Upper lobe of right lung (tissue), 1 donor: ENCODE data around the gene PLEKHM3. TPM values are rescaled to one million over a fixed set of nuclear protein-coding genes. Genes with fewer than 3 reads are reported as not detected.

Experiments
- ATAC-seq: fragments of 200-7000 bp; cut with Tn5 transposase; one replicate; pipeline ENCODE4 v1.9.1; 2020; ENCODE audit warnings: mild to moderate bottlenecking, moderate library complexity
- DNase-seq: peaks from one replicate; pipeline ENCODE4 v3.0.0-alpha.2; 2020
- H3K27ac ChIP-seq: fragments of 200-600 bp; one replicate; pipeline ENCODE4 v1.8.0; 2022
- H3K27me3 ChIP-seq: fragments of 200-600 bp; one replicate; pipeline ENCODE4 v1.8.0; 2022; ENCODE audit warnings: mild to moderate bottlenecking
- H3K36me3 ChIP-seq: fragments of 200-600 bp; one replicate; pipeline ENCODE4 v1.8.0; 2022
- H3K4me1 ChIP-seq: fragments of 200-600 bp; one replicate; pipeline ENCODE4 v1.8.0; 2022
- H3K4me3 ChIP-seq: fragments of 200-600 bp; one replicate; pipeline ENCODE4 v1.8.0; 2022; ENCODE audit warnings: mild to moderate bottlenecking
- H3K9me3 ChIP-seq: fragments of 200-600 bp; one replicate; pipeline ENCODE4 v1.8.0; 2022
- intact Hi-C: fragments of 100-400 bp; cut with DNase I; formaldehyde crosslinking; loops from one replicate; pipeline ENCODE4 v1.11.0; 2022
- total RNA-seq: library from RNA; stranded (reverse); fragmentation: NEBNext Ultra II Directional; extraction: Animal tissue kit (Norgen Biotek cat#: 25700); gene quantifications from one replicate; pipeline ENCODE4 v1.2.1, GENCODE V29; 2021
- TF ChIP-seq, protein P1 (sequence below): fragments of 200-600 bp; IDR thresholded peaks from one replicate; pipeline ENCODE4 v1.8.0; 2022; ENCODE audit warnings: antibody characterized with exemption
- donor health status: DM: no; HTN: yes; CAD: no; lungs with severe emphysema.

PLEKHM3 gene
- total RNA-seq, 1 donor from 2014 or later = 24.5 TPM

DNA sequence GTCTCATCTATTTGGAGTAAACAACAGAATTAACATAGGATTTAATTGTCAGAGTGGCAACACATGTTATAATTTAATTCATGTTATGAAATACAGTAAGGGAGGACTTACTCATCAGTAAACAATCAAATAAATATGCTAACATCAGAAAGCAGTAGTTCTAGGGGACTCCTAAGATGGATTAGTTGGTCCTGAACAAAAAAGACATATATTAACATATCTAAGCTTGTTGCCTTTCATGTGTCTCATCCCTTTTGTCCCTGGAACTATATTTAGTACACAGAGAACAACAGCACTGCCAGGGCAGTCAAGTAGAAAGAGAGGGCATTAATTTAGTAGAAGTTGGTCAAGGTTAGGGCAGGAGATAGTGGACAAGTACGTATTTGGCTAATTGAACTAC is 137.8 kb downstream of the PLEKHM3 start:
- Histone ChIP-seq H3K36me3 (no peaks in the 10 kb centered on the region), H3K27me3 (no peaks in the 10 kb centered on the region), H3K4me3 (no peak overlapping the region), H3K27ac (no peak overlapping the region), H3K9me3 (no peaks in the 10 kb centered on the region), H3K4me1 (no peaks in the 10 kb centered on the region)
- intact Hi-C loops = no loop called here
- DNase-seq (no peak), ATAC-seq (no peak)
- TF ChIP-seq, protein P1, sequence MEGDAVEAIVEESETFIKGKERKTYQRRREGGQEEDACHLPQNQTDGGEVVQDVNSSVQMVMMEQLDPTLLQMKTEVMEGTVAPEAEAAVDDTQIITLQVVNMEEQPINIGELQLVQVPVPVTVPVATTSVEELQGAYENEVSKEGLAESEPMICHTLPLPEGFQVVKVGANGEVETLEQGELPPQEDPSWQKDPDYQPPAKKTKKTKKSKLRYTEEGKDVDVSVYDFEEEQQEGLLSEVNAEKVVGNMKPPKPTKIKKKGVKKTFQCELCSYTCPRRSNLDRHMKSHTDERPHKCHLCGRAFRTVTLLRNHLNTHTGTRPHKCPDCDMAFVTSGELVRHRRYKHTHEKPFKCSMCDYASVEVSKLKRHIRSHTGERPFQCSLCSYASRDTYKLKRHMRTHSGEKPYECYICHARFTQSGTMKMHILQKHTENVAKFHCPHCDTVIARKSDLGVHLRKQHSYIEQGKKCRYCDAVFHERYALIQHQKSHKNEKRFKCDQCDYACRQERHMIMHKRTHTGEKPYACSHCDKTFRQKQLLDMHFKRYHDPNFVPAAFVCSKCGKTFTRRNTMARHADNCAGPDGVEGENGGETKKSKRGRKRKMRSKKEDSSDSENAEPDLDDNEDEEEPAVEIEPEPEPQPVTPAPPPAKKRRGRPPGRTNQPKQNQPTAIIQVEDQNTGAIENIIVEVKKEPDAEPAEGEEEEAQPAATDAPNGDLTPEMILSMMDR = no peak

DNA sequence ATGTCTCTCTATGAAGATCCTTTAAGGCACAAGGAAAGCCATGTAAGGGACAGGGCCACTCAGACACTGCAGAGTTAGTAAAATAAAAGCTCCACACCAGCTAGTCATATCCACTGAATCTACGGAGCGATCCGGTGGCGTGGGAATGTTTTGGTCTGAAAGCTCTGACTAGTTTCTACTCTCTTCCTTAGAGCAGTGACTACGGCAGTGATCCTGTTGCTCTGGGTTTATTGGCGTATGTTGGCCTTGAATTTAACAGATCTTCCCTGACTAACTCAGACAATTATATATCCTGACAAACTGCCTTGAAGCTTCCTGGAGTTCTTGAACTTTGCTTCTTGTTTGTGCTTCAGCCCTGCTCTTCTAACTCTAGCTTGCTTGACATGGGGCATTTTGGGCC is 140.3 kb downstream of the PLEKHM3 start:
- H3K4me3 ChIP-seq = no peak overlapping the region
- DNase-seq = no peak
- intact Hi-C loops = no loop called here
- H3K27ac ChIP-seq = no peak overlapping the region
- no peak for ATAC-seq
- H3K27me3 ChIP-seq = no peaks in the 10 kb centered on the region
- no peaks in the 10 kb centered on the region for H3K9me3 ChIP-seq
- H3K4me1 ChIP-seq = no peaks in the 10 kb centered on the region
- TF ChIP-seq, protein P1 = no peak
- no peaks in the 10 kb centered on the region for H3K36me3 ChIP-seq

DNA sequence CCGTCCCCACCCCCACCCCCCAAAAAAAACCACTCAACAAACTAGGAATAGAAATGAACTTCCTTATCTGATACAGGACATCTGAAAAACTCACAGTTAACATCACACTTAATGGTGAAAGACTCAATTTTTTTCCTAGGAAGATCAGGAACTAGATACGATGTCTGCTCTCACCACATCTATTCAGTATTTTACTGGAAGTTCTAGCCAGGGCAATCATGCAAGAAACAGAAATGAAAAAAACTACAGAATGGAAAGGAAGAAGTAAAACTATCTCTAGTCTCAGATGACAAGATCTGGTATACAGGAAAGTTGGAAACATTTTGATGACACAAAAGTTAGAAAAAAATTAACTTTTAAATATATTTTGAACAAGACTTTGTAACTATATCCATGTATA is 141.2 kb downstream of the PLEKHM3 start:
- no peak for DNase-seq
- Histone ChIP-seq H3K27me3 (no peaks in the 10 kb centered on the region), H3K9me3 (no peaks in the 10 kb centered on the region), H3K4me3 (no peak overlapping the region), H3K36me3 (no peaks in the 10 kb centered on the region), H3K27ac (no peak overlapping the region), H3K4me1 (no peaks in the 10 kb centered on the region)
- TF ChIP-seq, protein P1 = no peak
- intact Hi-C loops = no loop called here
- ATAC-seq = no peak

DNA sequence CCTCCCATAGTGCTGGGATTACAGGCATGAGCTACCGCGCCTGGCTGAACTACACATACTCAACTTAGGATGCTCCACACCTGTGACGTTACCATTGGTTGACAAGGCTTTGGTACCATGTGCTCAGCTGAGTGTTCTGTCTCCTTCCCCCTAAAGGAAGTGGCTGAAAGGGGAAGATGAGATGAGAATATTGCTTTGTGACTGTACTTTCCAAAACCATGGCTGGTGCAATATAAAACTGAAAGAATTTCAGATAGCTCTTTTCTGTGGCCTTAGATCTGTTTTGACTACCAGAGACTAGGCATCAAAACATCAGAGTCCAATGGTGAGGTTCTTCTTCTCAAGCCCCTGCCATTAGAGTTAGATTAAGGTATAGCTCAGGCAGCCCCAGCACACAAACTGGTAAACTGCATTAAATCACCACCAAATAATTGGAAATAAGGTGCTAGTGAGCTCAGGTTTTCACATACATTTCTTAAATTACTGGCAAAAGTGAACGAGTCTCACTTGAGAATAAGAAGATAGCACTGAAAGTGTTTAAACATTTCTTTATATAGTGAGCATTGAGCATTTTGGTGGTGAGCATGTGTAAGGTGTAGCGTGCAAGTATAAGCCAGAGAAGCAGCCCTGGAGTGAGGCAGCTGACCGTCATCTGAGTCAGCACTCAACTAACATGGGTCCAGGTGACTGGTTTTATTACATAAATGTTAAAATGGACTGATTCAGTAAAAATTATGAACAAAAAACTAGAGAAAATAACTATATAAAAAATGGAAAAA is 142.1 kb downstream of the PLEKHM3 start:
- TF ChIP-seq, protein P1 = no peak
- no peak overlapping the region for H3K4me3 ChIP-seq
- DNase-seq (no peak), ATAC-seq (no peak)
- H3K9me3 ChIP-seq = no peaks in the 10 kb centered on the region
- no peak overlapping the region for H3K27ac ChIP-seq
- intact Hi-C loops = no loop called here
- H3K27me3 ChIP-seq = no peaks in the 10 kb centered on the region
- H3K4me1 ChIP-seq = no peaks in the 10 kb centered on the region
- H3K36me3 ChIP-seq = no peaks in the 10 kb centered on the region

DNA sequence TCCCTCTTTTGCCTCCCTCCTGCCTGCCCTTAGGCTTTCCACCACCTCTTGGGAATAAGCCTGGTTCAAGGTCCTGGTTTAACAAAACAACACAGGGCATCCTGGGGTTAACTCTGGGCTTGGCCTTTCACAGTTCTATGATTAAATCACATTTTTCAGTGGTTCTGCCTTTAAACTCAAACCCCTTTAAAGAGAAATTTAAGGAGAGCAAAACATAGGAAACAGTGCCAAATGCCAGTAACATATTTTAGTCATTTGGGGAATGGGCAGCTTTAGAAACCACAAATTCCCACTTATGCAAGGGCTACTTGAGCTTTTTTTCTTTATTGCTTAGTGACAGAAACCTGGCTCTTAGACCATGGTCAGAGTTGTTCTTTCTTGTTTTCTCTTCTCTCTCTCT is 143.4 kb downstream of the PLEKHM3 start:
- no peaks in the 10 kb centered on the region for H3K36me3 ChIP-seq
- peaks cover 4% of the 10 kb centered on the region for H3K4me1 ChIP-seq
- no peak overlapping the region for H3K27ac ChIP-seq
- H3K4me3 ChIP-seq = no peak overlapping the region
- TF ChIP-seq, protein P1 = no peak
- H3K9me3 ChIP-seq = no peaks in the 10 kb centered on the region
- DNase-seq (no peak), ATAC-seq (no peak)
- H3K27me3 ChIP-seq = no peaks in the 10 kb centered on the region
- intact Hi-C loops = no loop called here
